Endothelial cell of umbilical vein (primary cell): Measurements from ENCODE around the gene ZC3H6. TPM values are rescaled to one million over a fixed set of nuclear protein-coding genes. Genes with fewer than 3 reads are reported as not detected.

ENCODE experiments used
- BruUV-seq: library from RNA; stranded (reverse); fragments of 400-500 nt; replicated peaks from 2 replicates; lab custom pipeline; 2021; lab: Mats Ljungman, UMichigan
- CTCF ChIA-PET: fragments of 300-600, 350-600 bp; sonication (Branson Sonifier 250); formaldehyde crosslinking; loops from one replicate; lab custom pipeline; 2021; ENCODE audit warnings: antibody characterized with exemption, inconsistent platforms; lab: Charles Lee
- POLR2A ChIA-PET: fragments of 300-600, 350-600 bp; sonication (Branson Sonifier 250); formaldehyde crosslinking; loops from one replicate; lab custom pipeline; 2021; ENCODE audit warnings: antibody characterized with exemption, inconsistent platforms; lab: Charles Lee
- DNase-seq: peaks from one replicate; pipeline ENCODE4 v3.0.0-alpha.2; 2011; ENCODE audit warnings: low read depth, low spot score
- FAIRE-seq: peaks from 2 replicates; lab custom pipeline; 2011; peaks lifted over from hg19 to GRCh38; lab: Jason Lieb, UNC
- H2AFZ ChIP-seq: 2 replicates; pipeline ENCODE4 v1.6.0; 2012; ENCODE audit warnings: low read depth, low read length, control low read depth, inconsistent platforms
- H3K27ac ChIP-seq: 2 replicates; pipeline ENCODE4 v1.5.1; 2011; ENCODE audit warnings: low read depth, mild to moderate bottlenecking, control low read depth, low read length, moderate library complexity; ENCODE audit not compliant: insufficient read depth
- H3K27me3 ChIP-seq, 2 experiments: 2 replicates each; pipeline versions ENCODE4 v1.6.0 to v1.6.1; 2011; ENCODE audit warnings: low read length in 2 of 2, mixed read lengths in 1 of 2; ENCODE audit not compliant: control insufficient read depth in 2 of 2, insufficient read depth in 2 of 2
- H3K36me3 ChIP-seq, 2 experiments: 2 replicates in 1 of 2; 3 replicates in 1 of 2; pipeline ENCODE4 v1.5.1; 2011; ENCODE audit warnings: low read length in 2 of 2, mild to moderate bottlenecking in 1 of 2, moderate library complexity in 1 of 2; ENCODE audit not compliant: control insufficient read depth in 2 of 2, insufficient read depth in 2 of 2; ENCODE audit errors: extremely low read depth in 1 of 2
- H3K4me1 ChIP-seq: 3 replicates; pipeline ENCODE4 v1.5.1; 2011; ENCODE audit warnings: mild to moderate bottlenecking, low read length; ENCODE audit not compliant: control insufficient read depth, insufficient read depth; ENCODE audit errors: extremely low read depth
- H3K4me2 ChIP-seq: 2 replicates; pipeline ENCODE4 v1.6.1; 2011; ENCODE audit warnings: low read length, control low read depth, mixed read lengths; ENCODE audit not compliant: insufficient read depth
- H3K4me3 ChIP-seq, 3 experiments: fragments of 200-600 bp in 1 of 3; sonication (generic), shearing (Covaris generic) in 1 of 3; replicated peaks in 1 of 3; 2 replicates each; pipeline ENCODE4 v1.5.1; 2011 to 2016; ENCODE audit warnings: control low read depth in 3 of 3, low read length in 3 of 3, mild to moderate bottlenecking in 2 of 3, inconsistent platforms in 1 of 3, low read depth in 1 of 3, moderate library complexity in 1 of 3; ENCODE audit not compliant: insufficient read depth in 1 of 3
- H3K79me2 ChIP-seq: 2 replicates; pipeline ENCODE4 v1.6.0; 2012; ENCODE audit warnings: low read length, inconsistent platforms; ENCODE audit not compliant: control insufficient read depth, insufficient read depth
- H3K9ac ChIP-seq: replicated peaks from 2 replicates; pipeline ENCODE3; 2011; ENCODE audit warnings: low read length, control low read depth; ENCODE audit not compliant: insufficient read depth; ENCODE audit errors: extremely low read depth
- H3K9me1 ChIP-seq: replicated peaks from 3 replicates; pipeline ENCODE4 v1.6.0; 2011; ENCODE audit warnings: mild to moderate bottlenecking, low read length; ENCODE audit not compliant: control insufficient read depth, insufficient read depth; ENCODE audit errors: extremely low read depth
- H3K9me3 ChIP-seq: replicated peaks from 2 replicates; pipeline ENCODE4 v1.5.1; 2012; ENCODE audit warnings: low read length, inconsistent platforms; ENCODE audit not compliant: control insufficient read depth, insufficient read depth
- H4K20me1 ChIP-seq: replicated peaks from 2 replicates; pipeline ENCODE3; 2011; ENCODE audit warnings: mild to moderate bottlenecking, low read length; ENCODE audit not compliant: control insufficient read depth, insufficient read depth; ENCODE audit errors: extremely low read depth
- CTCF ChIP-seq, 2 donors: IDR thresholded peaks; 1 replicate in 1 of 2; 2 replicates in 1 of 2; pipeline ENCODE4 v1.5.1; 2011; ENCODE audit warnings: low read length in 2 of 2, mild to moderate bottlenecking in 2 of 2, moderate library complexity in 2 of 2, control low read depth in 1 of 2, inconsistent platforms in 1 of 2, low read depth in 1 of 2; ENCODE audit not compliant: insufficient read depth in 1 of 2; ENCODE audit errors: extremely low read depth in 1 of 2
- EZH2 ChIP-seq: IDR thresholded peaks from 2 replicates; pipeline ENCODE4 v1.6.1; 2012; ENCODE audit warnings: borderline replicate concordance, low read depth, mild to moderate bottlenecking, moderate library complexity, low read length, inconsistent platforms; ENCODE audit not compliant: severe bottlenecking
- FOS ChIP-seq: IDR thresholded peaks from 2 replicates; pipeline ENCODE4 v1.6.1; 2011; ENCODE audit warnings: mild to moderate bottlenecking, low read length, moderate library complexity, borderline replicate concordance; ENCODE audit not compliant: insufficient read depth
- GATA2 ChIP-seq: IDR thresholded peaks from 2 replicates; pipeline ENCODE4 v1.7.0; 2011; ENCODE audit warnings: low read depth, mild to moderate bottlenecking, moderate library complexity, mixed read lengths, low read length; ENCODE audit not compliant: insufficient read length, insufficient read depth
- JUN ChIP-seq: IDR thresholded peaks from 2 replicates; pipeline ENCODE4 v1.6.1; 2011; ENCODE audit warnings: borderline replicate concordance, low read depth; ENCODE audit not compliant: insufficient read length, insufficient read depth
- MAX ChIP-seq: IDR thresholded peaks from 2 replicates; pipeline ENCODE4 v1.6.1; 2011; ENCODE audit not compliant: insufficient read depth, insufficient read length
- MYC ChIP-seq: IDR thresholded peaks from one replicate; pipeline ENCODE4 v1.6.1; 2011; ENCODE audit warnings: mild to moderate bottlenecking, low read depth, low read length
- POLR2A ChIP-seq: IDR thresholded peaks from 2 replicates; pipeline ENCODE4 v1.6.1; 2012; ENCODE audit warnings: low read depth, mild to moderate bottlenecking, control low read depth, low read length
- POLR2AphosphoS5 ChIP-seq: IDR thresholded peaks from 2 replicates; pipeline ENCODE4 v1.6.1; 2012; ENCODE audit warnings: low read depth, mild to moderate bottlenecking, control low read depth, low read length, moderate library complexity; ENCODE audit not compliant: insufficient read depth
- dilution Hi-C: fragments of 300-500 bp; cut with MboI; formaldehyde crosslinking; loops from one replicate; pipeline ENCODE4 v1.15.0; 2019; ENCODE audit warnings: low sequenced_read_pairs; ENCODE audit not compliant: extremely low pct_ligation_motif_present
- intact Hi-C: fragments of 100-400 bp; cut with micrococcal nuclease; formaldehyde crosslinking; loops from one replicate; pipeline ENCODE4 v1.10.0; 2022
- polyA plus RNA-seq, 4 experiments: library from polyadenylated mRNA; depleted of rRNA in 3 of 4; stranded (reverse) in 3 of 4; unstranded in 1 of 4; fragments of >200 nt; gene quantifications; 2 replicates each; pipeline versions ENCODE4 v1.2.1 to v1.2.3, GENCODE V29; 2011 to 2012; ENCODE audit warnings: missing spikeins in 1 of 4
- total RNA-seq: library from RNA; stranded (reverse); gene quantifications from 2 replicates; pipeline ENCODE4 v1.2.3, GENCODE V29; 2021

Gene ZC3H6
- total and polyA plus RNA-seq, 2 donors (not counting 3 experiments of a cell fraction or from before 2014, with no cell fraction given): 0.46 to 3.0 TPM

GRCh38 chr2:112230371-112230770 lies 45.0 kb upstream of the ZC3H6 start:
- H3K9me1 ChIP-seq: no peaks in the 10 kb centered on the region
- no TSS peak for BruUV-seq
- H3K79me2 ChIP-seq: no peaks in the 10 kb centered on the region
- H3K4me1 ChIP-seq: no peaks in the 10 kb centered on the region
- no peaks in the 10 kb centered on the region for H3K9me3 ChIP-seq
- no peaks in the 10 kb centered on the region for H4K20me1 ChIP-seq
- ChIA-PET POLR2A (no interaction called here), CTCF (no interaction called here)
- no peak overlapping the region for H3K4me3 ChIP-seq
- no peaks in the 10 kb centered on the region for H3K27me3 ChIP-seq
- DNase-seq (no peak), FAIRE-seq (no peak)
- H3K27ac ChIP-seq: no peak overlapping the region
- no peaks in the 10 kb centered on the region for H3K36me3 ChIP-seq
- intact Hi-C loops (no loop called here), dilution Hi-C loops (no loop called here)
- H3K4me2 ChIP-seq: no peak overlapping the region
- no peak for TF ChIP-seq MAX
- no peak overlapping the region for H2AFZ ChIP-seq
- no peak overlapping the region for H3K9ac ChIP-seq

- intact Hi-C loops: no loop called here
- ChIA-PET CTCF (no interaction called here), POLR2A (no interaction called here)
- Histone ChIP-seq H3K9me3 (no peaks in the 10 kb centered on the region), H3K36me3 (peaks cover 0 to 5% of the 10 kb centered on the region in 2 experiments), H4K20me1 (no peaks in the 10 kb centered on the region), H2AFZ (no peak overlapping the region), H3K27me3 (no peaks in the 10 kb centered on the region), H3K79me2 (no peaks in the 10 kb centered on the region), H3K4me3 (no peak overlapping the region), H3K9me1 (no peaks in the 10 kb centered on the region), H3K4me2 (no peak overlapping the region), H3K4me1 (no peaks in the 10 kb centered on the region), H3K27ac (no peak overlapping the region), H3K9ac (no peak overlapping the region)
- dilution Hi-C loops: no loop called here
- BruUV-seq: no TSS peak
- FAIRE-seq: no peak
- no peak for DNase-seq
- TF ChIP-seq POLR2A: no peak
- no peak for TF ChIP-seq EZH2
- TF ChIP-seq CTCF (IDR thresholded peaks at IDR 0.05; ENCODE audit: extremely low read depth in 1 of 2, insufficient read depth in 1 of 2, low read depth in 1 of 2, low read length in 2 of 2): no peak
- TF ChIP-seq POLR2AphosphoS5: no peak
- TF ChIP-seq FOS: no peak
- no peak for TF ChIP-seq MYC
- no peak for TF ChIP-seq JUN
- no peak for TF ChIP-seq MAX
- no peak for TF ChIP-seq GATA2
These were observed 35.5 kb upstream of the ZC3H6 start for GRCh38 chr2:112239862-112240261.
